Measurements from ENCODE around the gene MSANTD1. TPM values are rescaled to one million over a fixed set of nuclear protein-coding genes. Genes with fewer than 3 reads are reported as not detected.

The MSANTD1 gene
- total and polyA plus RNA-seq, 8 donors = 0.31 to 5.8 (median 2.6) TPM; not detected in 2

- H3K36me3 ChIP-seq = no peaks in the 10 kb centered on the region
- TF ChIP-seq EP300 (IDR thresholded peaks at IDR 0.05) = no peak
- TF ChIP-seq, protein P1, sequence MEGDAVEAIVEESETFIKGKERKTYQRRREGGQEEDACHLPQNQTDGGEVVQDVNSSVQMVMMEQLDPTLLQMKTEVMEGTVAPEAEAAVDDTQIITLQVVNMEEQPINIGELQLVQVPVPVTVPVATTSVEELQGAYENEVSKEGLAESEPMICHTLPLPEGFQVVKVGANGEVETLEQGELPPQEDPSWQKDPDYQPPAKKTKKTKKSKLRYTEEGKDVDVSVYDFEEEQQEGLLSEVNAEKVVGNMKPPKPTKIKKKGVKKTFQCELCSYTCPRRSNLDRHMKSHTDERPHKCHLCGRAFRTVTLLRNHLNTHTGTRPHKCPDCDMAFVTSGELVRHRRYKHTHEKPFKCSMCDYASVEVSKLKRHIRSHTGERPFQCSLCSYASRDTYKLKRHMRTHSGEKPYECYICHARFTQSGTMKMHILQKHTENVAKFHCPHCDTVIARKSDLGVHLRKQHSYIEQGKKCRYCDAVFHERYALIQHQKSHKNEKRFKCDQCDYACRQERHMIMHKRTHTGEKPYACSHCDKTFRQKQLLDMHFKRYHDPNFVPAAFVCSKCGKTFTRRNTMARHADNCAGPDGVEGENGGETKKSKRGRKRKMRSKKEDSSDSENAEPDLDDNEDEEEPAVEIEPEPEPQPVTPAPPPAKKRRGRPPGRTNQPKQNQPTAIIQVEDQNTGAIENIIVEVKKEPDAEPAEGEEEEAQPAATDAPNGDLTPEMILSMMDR (IDR thresholded peaks at IDR 0.05) = no peak
- no peak for TF ChIP-seq POLR2A (IDR thresholded peaks at IDR 0.05)
- no peak for TF ChIP-seq POLR2AphosphoS5 (IDR thresholded peaks at IDR 0.05)
- intact Hi-C loops (cut with DNase I; ENCODE audit: low total_unique reads) = no loop called here
- no peak overlapping the region for H3K4me3 ChIP-seq
- DNase-seq = peak in 1 of 2 donors; percentile 22
- peaks cover 50 to 78% (median 62%) of the 10 kb centered on the region in 4 donors for H3K4me1 ChIP-seq
- peak overlapping the region in 1 of 5 donors; percentile 34 for H3K27ac ChIP-seq
- no peaks in the 10 kb centered on the region for H3K27me3 ChIP-seq
- H3K9me3 ChIP-seq = no peaks in the 10 kb centered on the region
- WGBS, 5 donors = 72 to 87% (median 77%) methylated on average over 16 of the region's 16 CpGs
Measured at GRCh38 chr4:3302786-3303564, 54.0 kb downstream of the MSANTD1 start.

GRCh38 chr4:3303565-3303824 is 54.5 kb downstream of the MSANTD1 start:
- no peaks in the 10 kb centered on the region for H3K36me3 ChIP-seq
- H3K27me3 ChIP-seq = no peaks in the 10 kb centered on the region
- TF ChIP-seq EP300 (IDR thresholded peaks at IDR 0.05) = no peak
- peak in 1 of 2 donors; percentile 20 for DNase-seq
- 83 to 95% (median 88%) methylated on average over 2 of the region's 2 CpGs for WGBS, 5 donors
- H3K9me3 ChIP-seq = no peaks in the 10 kb centered on the region
- H3K4me3 ChIP-seq = no peak overlapping the region
- intact Hi-C loops (cut with DNase I; ENCODE audit: low total_unique reads) = no loop called here
- peaks cover 51 to 83% (median 63%) of the 10 kb centered on the region in 4 donors for H3K4me1 ChIP-seq
- H3K27ac ChIP-seq = no peak overlapping the region

- Histone ChIP-seq H3K4me3 (peak overlapping the region in 2 of 4 donors; percentile 20 to 25), H3K9me3 (no peaks in the 10 kb centered on the region), H3K4me1 (peaks cover 51 to 85% (median 62%) of the 10 kb centered on the region in 4 donors), H3K36me3 (no peaks in the 10 kb centered on the region), H3K27me3 (no peaks in the 10 kb centered on the region), H3K27ac (peak overlapping the region in 1 of 5 donors; percentile 31)
- no peak for DNase-seq
- 79 to 89% (median 86%) methylated on average over 15 of the region's 15 CpGs for WGBS, 5 donors
- intact Hi-C loops (cut with DNase I; ENCODE audit: low total_unique reads) = no loop called here
- TF ChIP-seq, protein P1 (IDR thresholded peaks at IDR 0.05) = no peak
- TF ChIP-seq POLR2AphosphoS5 (IDR thresholded peaks at IDR 0.05) (no peak), POLR2A (IDR thresholded peaks at IDR 0.05) (no peak), EP300 (IDR thresholded peaks at IDR 0.05) (no peak)
Measured at GRCh38 chr4:3303923-3304710, 55.2 kb downstream of the MSANTD1 start.

- TF ChIP-seq, protein P1 (IDR thresholded peaks at IDR 0.05) = no peak
- no peak for TF ChIP-seq POLR2AphosphoS5 (IDR thresholded peaks at IDR 0.05)
- TF ChIP-seq POLR2A (IDR thresholded peaks at IDR 0.05) = no peak
- TF ChIP-seq EP300 (IDR thresholded peaks at IDR 0.05) = no peak
- Histone ChIP-seq H3K4me3 (peak overlapping the region in 2 of 4 donors; percentile 20 to 25), H3K27ac (peak overlapping the region in 4 of 5 donors; percentile 7 to 62 (median 44)), H3K36me3 (no peaks in the 10 kb centered on the region), H3K27me3 (no peaks in the 10 kb centered on the region), H3K4me1 (peaks cover 51 to 76% (median 55%) of the 10 kb centered on the region in 4 donors), H3K9me3 (no peaks in the 10 kb centered on the region)
- 64 to 81% (median 68%) methylated on average over 23 to 25 of the region's 25 CpGs for WGBS, 5 donors
- peak in 1 of 2 donors; percentile 85 for DNase-seq
- intact Hi-C loops (cut with DNase I; ENCODE audit: low total_unique reads) = no loop called here
Measured at GRCh38 chr4:3304831-3305609, 56.1 kb downstream of the MSANTD1 start.
